Skeletal muscle cell (primary cell): ENCODE results near the gene JMJD4.

ENCODE experiments used
- DNase-seq: peaks from one replicate; pipeline ENCODE4 v3.0.0-alpha.2; 2010; ENCODE audit warnings: low read depth
- H3K4me3 ChIP-seq: 2 replicates; pipeline ENCODE4 v1.5.1; 2011; ENCODE audit warnings: low read depth, mild to moderate bottlenecking, control low read depth, low read length, moderate library complexity

The JMJD4 gene

DNA sequence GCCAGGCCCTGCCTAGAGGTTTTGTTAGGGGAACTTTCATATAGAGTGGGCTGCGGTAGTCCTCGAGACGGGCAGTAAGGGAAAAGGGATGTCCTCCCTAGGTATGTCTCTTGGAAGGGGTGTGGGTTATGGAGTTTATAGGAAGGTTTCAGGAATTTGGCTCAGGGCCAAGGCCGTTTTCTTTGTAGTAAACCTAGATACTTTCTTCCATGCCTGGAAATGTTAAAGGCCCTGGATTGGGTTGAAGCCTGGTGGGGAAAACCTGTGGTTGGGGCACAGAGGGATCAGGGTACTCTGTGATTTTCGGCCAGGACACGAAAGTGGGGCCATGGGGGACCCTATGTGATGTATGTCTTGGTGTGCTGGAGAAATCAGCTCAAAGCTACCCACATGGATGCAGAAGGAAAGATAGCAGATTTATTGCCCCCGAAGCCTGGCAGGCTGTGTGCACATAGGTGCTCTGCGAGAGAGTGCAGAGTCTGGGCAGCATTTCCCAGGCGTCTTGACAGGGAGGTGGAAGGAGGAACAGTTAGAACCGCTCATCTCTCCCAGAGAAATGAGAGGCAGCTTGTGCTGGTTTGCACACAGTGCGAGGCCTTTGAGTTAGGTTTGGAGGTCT lies 1.8 kb upstream of the JMJD4 start:
- no peak for DNase-seq
- no peak overlapping the region for H3K4me3 ChIP-seq

GRCh38 chr1:227735539-227736285 lies 610 bp upstream of the JMJD4 start:
- no peak for DNase-seq
- peak overlapping the region; percentile 92 for H3K4me3 ChIP-seq

- H3K4me3 ChIP-seq = peak overlapping the region; percentile 92
- DNase-seq = no peak
These were observed 601 bp downstream of the JMJD4 start for GRCh38 chr1:227734546-227734855.

- DNase-seq = no peak
- peak overlapping the region; percentile 92 for H3K4me3 ChIP-seq
These were observed 1.2 kb downstream of the JMJD4 start for GRCh38 chr1:227733751-227734545.

- no peak overlapping the region for H3K4me3 ChIP-seq
- DNase-seq = no peak
These were observed 1.8 kb downstream of the JMJD4 start for GRCh38 chr1:227733309-227733705.

DNA sequence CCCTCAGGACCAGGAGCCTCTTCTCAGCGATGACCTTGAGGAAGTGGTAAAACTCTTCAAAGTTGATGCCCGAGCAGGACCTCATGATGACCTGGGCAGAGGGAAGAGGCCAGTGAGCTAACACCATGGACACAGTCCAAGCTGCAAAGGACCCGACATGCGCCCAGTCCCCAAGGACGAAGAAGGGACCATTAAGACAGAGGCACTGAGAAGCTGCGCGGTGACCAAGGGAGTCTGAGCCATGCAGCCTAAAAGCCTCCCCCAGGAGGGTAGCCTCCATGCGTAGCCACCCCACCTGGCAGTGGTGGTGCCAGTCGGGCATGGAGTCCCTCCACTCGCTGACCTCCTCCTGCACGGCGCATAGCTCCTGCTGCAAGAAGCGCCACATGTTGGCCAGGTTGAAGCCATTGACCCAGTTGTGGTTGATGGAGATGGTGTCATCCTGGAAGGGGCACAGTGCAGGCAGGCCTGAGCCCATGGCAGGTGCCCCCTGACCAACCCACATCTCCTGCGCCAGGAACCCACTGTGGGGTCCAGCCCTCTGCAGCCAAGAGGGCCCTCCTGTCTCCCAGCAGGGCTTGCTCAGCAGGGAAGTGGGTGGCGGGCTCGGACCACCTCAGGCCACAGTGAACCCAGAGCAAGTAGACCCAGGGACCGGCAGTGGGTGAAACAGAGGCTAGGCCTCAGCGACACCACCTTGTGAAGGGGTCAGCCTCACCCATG lies 2.4 kb downstream of the JMJD4 start:
- no peak overlapping the region for H3K4me3 ChIP-seq
- no peak for DNase-seq

DNA sequence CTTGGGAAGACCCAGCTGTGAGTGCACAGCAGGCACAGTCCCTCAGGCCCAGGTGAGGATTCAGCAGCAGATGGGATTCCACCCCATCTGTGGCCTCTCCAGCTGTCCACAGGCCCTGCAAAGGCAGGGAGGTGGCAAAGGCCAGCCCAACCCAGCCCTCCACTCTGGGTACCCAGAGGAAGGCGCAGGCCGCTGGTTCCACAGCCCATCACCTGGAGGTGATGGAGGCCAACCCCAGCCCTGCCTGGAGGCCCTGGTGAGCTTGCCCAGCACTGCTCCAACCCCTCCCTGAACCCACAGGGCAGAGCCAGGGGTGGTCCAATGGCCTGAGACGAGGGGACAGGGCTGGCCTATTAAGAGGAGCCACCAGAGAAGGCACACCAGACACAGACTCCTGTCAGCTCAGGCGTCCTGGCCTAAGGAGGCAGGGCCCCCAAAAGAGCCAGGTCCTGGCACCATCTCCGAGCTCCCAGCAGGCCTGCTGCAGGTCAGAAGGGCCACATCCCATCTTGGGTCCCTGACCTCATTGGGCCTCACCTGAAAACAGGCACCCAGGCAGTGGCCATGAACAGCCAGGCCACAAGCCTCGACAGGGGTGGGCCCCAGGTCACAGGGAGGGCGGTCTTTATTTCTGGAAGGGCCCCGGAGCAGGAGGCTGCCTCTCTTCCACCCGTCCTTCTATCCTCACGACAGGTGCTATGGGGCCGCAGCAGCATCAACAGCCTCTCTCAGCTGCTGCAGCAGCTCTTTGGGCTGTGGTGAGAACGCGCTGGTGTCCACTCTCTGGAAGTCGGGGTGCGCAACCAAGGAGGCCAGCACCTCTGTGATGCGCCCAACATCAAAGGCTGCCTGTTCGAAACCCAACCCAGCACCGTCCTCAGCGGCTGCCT lies 3.2 kb downstream of the JMJD4 start:
- no peak overlapping the region for H3K4me3 ChIP-seq
- DNase-seq = no peak

GRCh38 chr1:227731241-227731677 lies 3.8 kb downstream of the JMJD4 start:
- H3K4me3 ChIP-seq = no peak overlapping the region
- no peak for DNase-seq

- H3K4me3 ChIP-seq = no peak overlapping the region
- DNase-seq = no peak
These were observed 4.4 kb downstream of the JMJD4 start for GRCh38 chr1:227730630-227731151.

- no peak overlapping the region for H3K4me3 ChIP-seq
- no peak for DNase-seq
These were observed 5.0 kb downstream of the JMJD4 start for GRCh38 chr1:227729881-227730629.

- peak overlapping the region; percentile 57 for H3K4me3 ChIP-seq
- DNase-seq = no peak
These were observed 5.8 kb downstream of the JMJD4 start for GRCh38 chr1:227729144-227729880.

- DNase-seq = no peak
- H3K4me3 ChIP-seq = peak overlapping the region; percentile 57
These were observed 6.3 kb downstream of the JMJD4 start for GRCh38 chr1:227728892-227729143.

DNA sequence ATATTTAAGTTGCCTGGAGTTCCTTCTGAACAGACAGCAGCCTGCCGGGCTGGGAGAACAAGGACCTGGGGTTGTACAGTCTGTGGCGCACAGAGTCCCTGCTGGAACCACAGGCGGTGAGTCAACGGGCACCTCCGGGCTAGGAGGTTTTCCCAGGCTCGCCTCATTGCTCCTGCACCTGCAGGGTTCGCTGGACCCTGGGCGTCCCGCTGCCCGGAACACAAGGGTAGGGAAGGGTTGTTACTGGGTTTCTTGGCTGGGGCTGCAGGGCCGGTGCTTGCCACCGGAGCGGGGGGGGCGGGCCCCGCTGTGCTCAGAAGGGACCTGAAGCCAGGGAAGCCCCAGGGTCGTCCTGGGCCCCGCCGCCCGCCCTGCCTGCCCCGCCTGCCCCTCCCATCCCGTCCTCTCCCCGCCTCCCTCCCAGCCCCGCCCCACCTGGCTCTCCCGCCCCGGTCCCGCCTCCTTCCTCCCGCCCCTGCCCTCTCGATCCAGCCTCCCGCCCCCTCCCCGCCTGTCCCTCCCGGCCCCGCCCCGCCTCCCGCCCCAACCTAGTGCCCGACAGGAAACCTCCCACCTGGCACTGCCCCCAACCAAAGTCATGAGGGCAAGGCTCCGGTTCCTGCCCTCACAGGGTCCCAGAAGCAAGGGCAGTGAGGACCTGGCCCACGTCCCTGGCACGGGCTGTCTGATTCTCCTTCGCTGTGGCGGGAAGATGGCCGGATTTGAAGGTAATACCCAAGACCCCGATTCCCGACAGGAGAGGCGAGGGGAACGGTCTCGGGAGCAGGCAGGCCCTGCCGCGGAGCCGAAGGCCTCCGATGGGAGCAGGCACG lies 6.8 kb downstream of the JMJD4 start:
- DNase-seq = no peak
- H3K4me3 ChIP-seq = peak overlapping the region; percentile 57

DNA sequence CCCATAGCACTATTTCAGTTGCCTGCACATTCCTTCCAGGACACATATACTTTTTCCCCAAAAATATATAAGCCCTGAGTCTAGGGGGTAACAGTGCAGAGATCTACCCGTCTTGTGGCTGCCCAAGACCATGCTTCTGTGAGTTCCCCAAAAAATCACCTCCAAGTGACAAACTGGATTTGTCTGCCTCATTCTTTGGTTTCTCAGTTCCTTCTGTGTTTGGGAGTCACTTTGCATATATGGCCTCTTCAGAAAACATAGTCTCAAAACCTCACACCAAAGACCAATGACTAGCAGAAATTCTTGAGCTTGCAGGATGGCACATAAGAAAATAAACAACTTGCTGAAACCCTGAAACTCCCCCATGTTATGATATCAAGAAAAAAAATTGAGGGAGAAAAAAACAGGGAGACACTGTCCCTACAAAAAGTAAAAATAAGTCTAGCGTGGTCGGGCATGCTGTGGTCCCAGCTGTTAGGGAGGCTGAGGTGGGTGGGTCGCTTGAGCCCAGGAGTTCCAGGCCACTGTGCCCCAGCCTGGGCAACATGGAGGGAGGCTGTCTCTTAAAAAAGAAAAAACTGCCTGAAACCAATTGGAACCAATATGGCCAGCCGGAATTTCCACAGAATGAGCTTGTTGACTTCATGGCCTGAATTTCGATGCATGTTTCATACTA lies 8.0 kb downstream of the JMJD4 start:
- no peak overlapping the region for H3K4me3 ChIP-seq
- DNase-seq = no peak

- no peak overlapping the region for H3K4me3 ChIP-seq
- DNase-seq = no peak
These were observed 8.8 kb downstream of the JMJD4 start for GRCh38 chr1:227726318-227726717.

- H3K4me3 ChIP-seq = no peak overlapping the region
- no peak for DNase-seq
These were observed 10.1 kb downstream of the JMJD4 start for GRCh38 chr1:227725046-227725445.
